ENCODE data around the gene TNRC6A. TPM values are rescaled to one million over a fixed set of nuclear protein-coding genes. Genes with fewer than 3 reads are reported as not detected.
"Not testable (repeated sequence)": the region's sequence is repeated elsewhere in the genome, so short reads cannot be mapped to it uniquely, and the experiment has no call there.

The TNRC6A gene
- total RNA-seq, 1 experiment from 2014 or later = 26.8 TPM

- DNase-seq (ENCODE audit: low read depth in 1 of 2, low spot score in 2 of 2) = no peak
- H3K4me1 ChIP-seq (replicated peaks) = peaks cover 17% of the 10 kb centered on the region
- H3K9me3 ChIP-seq (replicated peaks) = no peaks in the 10 kb centered on the region
- no peak overlapping the region for H3K27ac ChIP-seq
- H3K4me3 ChIP-seq = no peak overlapping the region
- no peaks in the 10 kb centered on the region for H3K27me3 ChIP-seq (replicated peaks)
- H3K36me3 ChIP-seq = no peaks in the 10 kb centered on the region
Observed at GRCh38 chr16:24839347-24839972, 110.0 kb downstream of the TNRC6A start.

- H3K36me3 ChIP-seq = no peaks in the 10 kb centered on the region
- H3K9me3 ChIP-seq (replicated peaks) = no peaks in the 10 kb centered on the region
- H3K27me3 ChIP-seq (replicated peaks) = no peaks in the 10 kb centered on the region
- H3K4me1 ChIP-seq (replicated peaks) = peaks cover 20% of the 10 kb centered on the region
- H3K4me3 ChIP-seq = no peak overlapping the region
- DNase-seq (ENCODE audit: low read depth in 1 of 2, low spot score in 2 of 2) = no peak
- no peak overlapping the region for H3K27ac ChIP-seq
Observed at GRCh38 chr16:24841291-24841690, 111.8 kb downstream of the TNRC6A start.

- Histone ChIP-seq H3K4me1 (replicated peaks) (peaks cover 26% of the 10 kb centered on the region), H3K9me3 (replicated peaks) (no peaks in the 10 kb centered on the region), H3K27ac (no peak overlapping the region), H3K27me3 (replicated peaks) (no peaks in the 10 kb centered on the region), H3K4me3 (no peak overlapping the region), H3K36me3 (no peaks in the 10 kb centered on the region)
- no peak for DNase-seq (ENCODE audit: low read depth in 1 of 2, low spot score in 2 of 2)
Observed at GRCh38 chr16:24844101-24845030, 114.9 kb downstream of the TNRC6A start.

- H3K36me3 ChIP-seq; H3K9me3 ChIP-seq (replicated peaks); H3K27ac ChIP-seq; DNase-seq (ENCODE audit: low read depth in 1 of 2, low spot score in 2 of 2); H3K27me3 ChIP-seq (replicated peaks); H3K4me3 ChIP-seq: not testable (repeated sequence)
- peaks cover 25% of the 10 kb centered on the region for H3K4me1 ChIP-seq (replicated peaks)
Observed at GRCh38 chr16:24845031-24845365, 115.5 kb downstream of the TNRC6A start.

GRCh38 chr16:24845726-24846547, 116.5 kb downstream of the TNRC6A start, which contains the start of gene SLC5A11:
Gene SLC5A11 (plus strand): TSS chr16:24845963. CDS start chr16:24858644, 12,681 bp downstream.
- no peaks in the 10 kb centered on the region for H3K36me3 ChIP-seq
- peaks cover 34% of the 10 kb centered on the region for H3K4me1 ChIP-seq (replicated peaks)
- no peak within 1 kb of the TSS for H3K4me3 ChIP-seq
- H3K9me3 ChIP-seq (replicated peaks) = no peaks in the 10 kb centered on the region
- DNase-seq (ENCODE audit: low read depth in 1 of 2, low spot score in 2 of 2) = peak in 1 of 2 experiments; percentile 37
- no peak within 1 kb of the TSS for H3K27ac ChIP-seq
- H3K27me3 ChIP-seq (replicated peaks) = no peaks in the 10 kb centered on the region

GRCh38 chr16:24846548-24847357, 117.3 kb downstream of the TNRC6A start:
- DNase-seq (ENCODE audit: low read depth in 1 of 2, low spot score in 2 of 2) = no peak
- Histone ChIP-seq H3K36me3 (no peaks in the 10 kb centered on the region), H3K27ac (no peak overlapping the region)

GRCh38 chr16:24847358-24847664, 117.9 kb downstream of the TNRC6A start:
- Histone ChIP-seq H3K36me3 (no peaks in the 10 kb centered on the region), H3K4me1 (replicated peaks) (peaks cover 44% of the 10 kb centered on the region), H3K9me3 (replicated peaks) (no peaks in the 10 kb centered on the region), H3K4me3 (no peak overlapping the region), H3K27ac (no peak overlapping the region), H3K27me3 (replicated peaks) (no peaks in the 10 kb centered on the region)
- peak in 1 of 2 experiments; percentile 22 for DNase-seq (ENCODE audit: low read depth in 1 of 2, low spot score in 2 of 2)

More at GRCh38 chr16:24846548-24847357, 117.3 kb downstream of the TNRC6A start:
- peaks cover 41% of the 10 kb centered on the region for H3K4me1 ChIP-seq (replicated peaks)
- H3K4me3 ChIP-seq = no peak overlapping the region
- H3K9me3 ChIP-seq (replicated peaks) = no peaks in the 10 kb centered on the region
- H3K27me3 ChIP-seq (replicated peaks) = no peaks in the 10 kb centered on the region

- H3K36me3 ChIP-seq = no peaks in the 10 kb centered on the region
- peak; percentile 42 to 66 for DNase-seq (ENCODE audit: low read depth in 1 of 2, low spot score in 2 of 2)
- H3K27ac ChIP-seq = no peak overlapping the region
- no peaks in the 10 kb centered on the region for H3K9me3 ChIP-seq (replicated peaks)
- no peaks in the 10 kb centered on the region for H3K27me3 ChIP-seq (replicated peaks)
- no peak overlapping the region for H3K4me3 ChIP-seq
- H3K4me1 ChIP-seq (replicated peaks) = peaks cover 44% of the 10 kb centered on the region
Observed at GRCh38 chr16:24848065-24848464, 118.6 kb downstream of the TNRC6A start.

GRCh38 chr16:24849641-24850040, 120.2 kb downstream of the TNRC6A start:
- peak in 1 of 2 experiments; percentile 27 for DNase-seq (ENCODE audit: low read depth in 1 of 2, low spot score in 2 of 2)
- no peaks in the 10 kb centered on the region for H3K36me3 ChIP-seq
- H3K4me3 ChIP-seq = no peak overlapping the region
- H3K27me3 ChIP-seq (replicated peaks) = no peaks in the 10 kb centered on the region
- H3K9me3 ChIP-seq (replicated peaks) = no peaks in the 10 kb centered on the region
- H3K4me1 ChIP-seq (replicated peaks) = peaks cover 51% of the 10 kb centered on the region
- H3K27ac ChIP-seq = no peak overlapping the region

GRCh38 chr16:24850289-24850938, 121.0 kb downstream of the TNRC6A start:
- H3K27me3 ChIP-seq (replicated peaks) = no peaks in the 10 kb centered on the region
- H3K9me3 ChIP-seq (replicated peaks) = no peaks in the 10 kb centered on the region
- H3K4me1 ChIP-seq (replicated peaks) = peaks cover 52% of the 10 kb centered on the region
- H3K4me3 ChIP-seq = no peak overlapping the region
- H3K36me3 ChIP-seq = no peaks in the 10 kb centered on the region
- peak overlapping the region; percentile 64 for H3K27ac ChIP-seq
- DNase-seq (ENCODE audit: low read depth in 1 of 2, low spot score in 2 of 2) = peak in 1 of 2 experiments; percentile 36

- no peak for DNase-seq (ENCODE audit: low read depth in 1 of 2, low spot score in 2 of 2)
- Histone ChIP-seq H3K27ac (no peak overlapping the region), H3K36me3 (no peaks in the 10 kb centered on the region), H3K9me3 (replicated peaks) (no peaks in the 10 kb centered on the region), H3K4me1 (replicated peaks) (peaks cover 56% of the 10 kb centered on the region), H3K4me3 (no peak overlapping the region), H3K27me3 (replicated peaks) (no peaks in the 10 kb centered on the region)
Observed at GRCh38 chr16:24851700-24852099, 122.2 kb downstream of the TNRC6A start.

- DNase-seq (ENCODE audit: low read depth in 1 of 2, low spot score in 2 of 2) = no peak
- H3K4me3 ChIP-seq = no peak overlapping the region
- no peaks in the 10 kb centered on the region for H3K9me3 ChIP-seq (replicated peaks)
- no peak overlapping the region for H3K27ac ChIP-seq
- no peaks in the 10 kb centered on the region for H3K27me3 ChIP-seq (replicated peaks)
- H3K36me3 ChIP-seq = no peaks in the 10 kb centered on the region
- H3K4me1 ChIP-seq (replicated peaks) = peaks cover 56% of the 10 kb centered on the region
Observed at GRCh38 chr16:24852281-24852721, 122.8 kb downstream of the TNRC6A start.

Measured in SJSA1 (cell line).